NCI-H226 (cell line): ENCODE data around the gene PIK3AP1.
"Not testable (repeated sequence)": the region's sequence is repeated elsewhere in the genome, so short reads cannot be mapped to it uniquely, and the experiment has no call there.

Experiments used
- DNase-seq: peaks from one replicate; pipeline ENCODE4 v3.0.0-alpha.2; 2015

The PIK3AP1 gene, protein sequence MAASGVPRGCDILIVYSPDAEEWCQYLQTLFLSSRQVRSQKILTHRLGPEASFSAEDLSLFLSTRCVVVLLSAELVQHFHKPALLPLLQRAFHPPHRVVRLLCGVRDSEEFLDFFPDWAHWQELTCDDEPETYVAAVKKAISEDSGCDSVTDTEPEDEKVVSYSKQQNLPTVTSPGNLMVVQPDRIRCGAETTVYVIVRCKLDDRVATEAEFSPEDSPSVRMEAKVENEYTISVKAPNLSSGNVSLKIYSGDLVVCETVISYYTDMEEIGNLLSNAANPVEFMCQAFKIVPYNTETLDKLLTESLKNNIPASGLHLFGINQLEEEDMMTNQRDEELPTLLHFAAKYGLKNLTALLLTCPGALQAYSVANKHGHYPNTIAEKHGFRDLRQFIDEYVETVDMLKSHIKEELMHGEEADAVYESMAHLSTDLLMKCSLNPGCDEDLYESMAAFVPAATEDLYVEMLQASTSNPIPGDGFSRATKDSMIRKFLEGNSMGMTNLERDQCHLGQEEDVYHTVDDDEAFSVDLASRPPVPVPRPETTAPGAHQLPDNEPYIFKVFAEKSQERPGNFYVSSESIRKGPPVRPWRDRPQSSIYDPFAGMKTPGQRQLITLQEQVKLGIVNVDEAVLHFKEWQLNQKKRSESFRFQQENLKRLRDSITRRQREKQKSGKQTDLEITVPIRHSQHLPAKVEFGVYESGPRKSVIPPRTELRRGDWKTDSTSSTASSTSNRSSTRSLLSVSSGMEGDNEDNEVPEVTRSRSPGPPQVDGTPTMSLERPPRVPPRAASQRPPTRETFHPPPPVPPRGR

DNA sequence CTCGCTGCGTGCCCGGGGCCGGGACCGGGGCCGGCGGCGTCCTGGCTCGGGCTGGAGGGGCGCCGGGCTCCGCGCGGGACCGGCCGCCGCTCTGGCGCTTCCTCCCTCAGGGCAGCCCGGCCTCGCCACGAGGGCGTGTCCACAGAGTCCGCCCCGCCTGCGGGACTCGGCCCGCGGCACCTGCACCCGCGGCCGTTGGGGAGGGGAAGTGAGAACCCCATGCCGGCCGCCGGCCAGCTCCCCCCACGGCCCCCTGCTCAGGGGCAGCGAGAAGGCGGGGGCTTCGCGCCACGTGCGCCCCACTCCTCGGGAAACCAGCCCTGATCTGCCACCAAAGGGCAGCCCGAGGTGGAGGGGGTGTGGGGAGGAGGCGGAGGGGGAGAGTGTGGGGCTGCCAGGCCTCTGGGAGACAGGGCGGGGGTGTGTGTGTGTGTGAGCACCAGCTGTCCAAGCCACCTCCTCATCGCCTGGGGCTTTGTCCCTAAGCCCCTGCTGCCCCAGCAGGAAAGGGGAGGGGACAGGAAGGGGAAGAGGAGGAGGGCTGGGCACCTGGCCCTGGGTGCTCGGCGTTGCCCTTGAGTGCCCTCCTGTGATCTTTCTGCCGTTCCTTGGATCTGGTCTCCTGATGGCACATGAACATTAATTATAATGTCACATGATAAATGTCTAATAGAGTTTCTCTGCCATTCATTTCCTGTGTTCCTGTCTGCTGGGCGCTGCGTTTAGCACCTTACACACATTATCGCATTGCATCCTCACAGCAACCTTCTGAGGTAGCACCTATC is at the start of gene PIK3AP1:
Gene PIK3AP1, minus strand, starts transcription at position 93 of the 785 bp plus-strand sequence. CDS start 120 bp downstream, outside the sequence.
- no peak for DNase-seq

GRCh38 chr10:96768136-96768535 is 47.8 kb upstream of the PIK3AP1 start:
- DNase-seq: no peak

DNA sequence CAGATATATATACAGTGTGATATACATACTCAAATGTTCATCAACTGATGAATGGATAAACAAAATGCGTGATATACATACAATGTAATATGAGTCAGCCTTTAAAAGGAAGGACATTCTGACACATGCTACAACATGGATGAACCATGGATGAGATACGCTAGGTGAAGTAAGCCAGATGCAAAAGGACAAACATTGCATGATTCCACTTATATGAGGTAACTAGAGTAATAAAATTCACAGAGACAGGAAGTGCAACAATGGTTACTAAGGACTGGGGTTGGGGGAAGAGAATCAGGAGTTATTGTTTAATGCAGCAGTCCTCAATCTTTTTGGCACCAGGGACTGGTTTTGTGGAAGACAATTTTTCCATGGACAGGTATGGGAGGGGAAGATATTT is 47.3 kb upstream of the PIK3AP1 start:
- DNase-seq: peak; percentile 15

GRCh38 chr10:96765406-96766240 is 45.3 kb upstream of the PIK3AP1 start:
- DNase-seq: peak; percentile 47

DNA sequence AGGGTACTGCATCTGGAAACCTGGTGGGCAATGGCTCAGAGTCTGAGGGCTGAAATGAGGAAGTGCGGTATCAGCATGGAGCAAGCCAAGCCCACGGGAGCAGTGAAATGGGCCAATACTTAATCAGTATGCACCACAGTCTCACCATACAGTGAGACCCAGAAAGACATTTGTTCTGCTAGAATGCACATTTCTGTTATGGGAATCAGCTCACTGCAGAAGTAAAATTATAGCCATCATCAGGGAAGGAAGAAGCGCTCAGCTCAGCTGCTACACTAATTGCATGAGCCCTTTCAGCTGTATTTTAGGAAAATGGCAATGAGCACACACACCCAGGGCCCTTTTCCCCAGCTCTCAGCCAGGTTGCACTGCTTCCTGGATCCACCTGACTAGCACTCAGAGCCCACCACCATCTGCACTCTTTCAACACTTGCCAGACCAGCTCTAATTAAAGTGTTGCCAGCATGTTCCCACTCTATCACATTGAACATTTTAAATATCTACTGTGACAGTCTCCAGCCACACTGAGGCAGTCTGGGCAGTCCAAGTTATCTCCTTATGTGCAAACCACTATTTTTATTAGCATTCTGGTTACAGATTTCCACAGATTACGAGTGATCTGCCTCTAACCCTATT is 44.2 kb upstream of the PIK3AP1 start:
- DNase-seq: no peak

DNA sequence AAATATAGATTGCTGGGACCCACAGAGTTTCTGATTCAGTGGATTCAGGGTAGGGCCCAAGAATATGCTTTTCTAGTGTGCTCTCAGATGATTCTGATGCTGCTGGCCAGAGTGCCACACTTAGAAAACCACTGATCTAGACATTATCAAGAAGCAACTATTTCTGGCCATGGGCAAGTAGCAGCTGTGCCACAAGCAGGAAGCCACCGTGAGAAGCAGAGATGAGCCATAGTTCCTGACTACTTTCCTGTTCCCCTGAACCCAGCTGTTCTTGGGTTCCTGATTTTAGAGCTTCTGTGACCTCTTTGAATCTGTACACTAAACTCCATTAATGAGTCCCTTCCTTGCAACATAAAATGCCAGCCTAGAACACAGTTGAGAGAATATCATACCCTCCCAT is 38.1 kb upstream of the PIK3AP1 start:
- no peak for DNase-seq

GRCh38 chr10:96756111-96756903 is 36.0 kb upstream of the PIK3AP1 start:
- no peak for DNase-seq

GRCh38 chr10:96753956-96754355 is 33.6 kb upstream of the PIK3AP1 start:
- no peak for DNase-seq

DNA sequence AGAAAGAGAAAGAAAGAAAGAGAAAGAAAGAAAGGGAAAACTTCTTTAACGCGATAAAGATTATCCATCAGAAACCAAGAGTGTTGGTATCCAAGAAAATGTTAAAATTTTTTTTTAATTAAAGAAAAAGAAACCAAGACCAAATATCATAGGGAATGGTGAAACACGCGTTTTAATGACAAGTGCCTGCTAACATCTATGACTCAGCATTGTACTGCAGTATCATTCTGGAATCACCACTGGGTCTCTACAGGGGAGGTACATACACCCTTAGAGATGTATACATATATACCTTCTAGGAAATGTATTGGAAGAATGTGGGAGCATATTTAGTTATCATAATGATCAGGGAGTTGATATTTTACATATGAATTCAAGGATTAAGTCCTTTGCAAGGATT is 32.1 kb upstream of the PIK3AP1 start:
- no peak for DNase-seq

GRCh38 chr10:96750316-96750715 is 30.0 kb upstream of the PIK3AP1 start:
- DNase-seq: not testable (repeated sequence)

GRCh38 chr10:96747734-96748550 is 27.6 kb upstream of the PIK3AP1 start:
- no peak for DNase-seq

DNA sequence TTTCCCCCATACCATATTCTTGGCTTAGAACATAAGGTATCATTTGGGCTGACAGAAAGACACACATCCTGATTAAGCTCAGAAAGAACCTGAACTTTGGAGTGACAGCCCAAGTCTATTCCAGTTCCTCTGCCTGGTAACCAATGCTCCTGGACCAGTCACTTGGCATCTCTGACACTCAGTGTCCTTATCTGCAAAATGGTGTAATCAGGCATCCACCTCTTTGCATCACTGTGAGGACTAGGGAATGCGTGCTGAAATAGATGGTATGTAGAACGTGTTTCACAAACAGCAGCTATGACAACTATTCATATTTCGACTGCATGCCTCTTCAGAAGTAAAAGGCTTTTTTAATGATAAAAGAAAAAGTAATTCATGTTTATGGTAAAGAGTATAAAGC is 26.2 kb upstream of the PIK3AP1 start:
- peak; percentile 3 for DNase-seq

DNA sequence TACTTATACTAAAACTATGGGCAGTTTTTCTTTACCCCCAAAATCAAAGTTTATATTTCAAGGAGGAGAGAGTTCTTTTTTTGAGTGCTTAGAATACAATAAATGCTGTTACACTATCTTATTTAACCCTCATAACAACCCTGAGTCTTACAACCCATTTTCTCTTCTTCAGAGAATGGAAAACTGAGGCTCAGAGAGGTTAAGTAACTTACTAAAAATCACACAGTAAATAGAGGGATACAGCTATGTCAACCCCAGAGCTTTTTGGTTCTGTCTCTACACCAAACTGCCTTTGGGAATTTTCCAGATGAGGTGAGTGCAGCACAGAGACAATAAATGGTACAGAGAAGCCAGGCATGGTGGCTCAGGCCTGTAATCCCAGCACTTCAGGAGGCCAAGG is 25.6 kb upstream of the PIK3AP1 start:
- no peak for DNase-seq

- no peak for DNase-seq
Measured at GRCh38 chr10:96743988-96744585, 23.8 kb upstream of the PIK3AP1 start.

DNA sequence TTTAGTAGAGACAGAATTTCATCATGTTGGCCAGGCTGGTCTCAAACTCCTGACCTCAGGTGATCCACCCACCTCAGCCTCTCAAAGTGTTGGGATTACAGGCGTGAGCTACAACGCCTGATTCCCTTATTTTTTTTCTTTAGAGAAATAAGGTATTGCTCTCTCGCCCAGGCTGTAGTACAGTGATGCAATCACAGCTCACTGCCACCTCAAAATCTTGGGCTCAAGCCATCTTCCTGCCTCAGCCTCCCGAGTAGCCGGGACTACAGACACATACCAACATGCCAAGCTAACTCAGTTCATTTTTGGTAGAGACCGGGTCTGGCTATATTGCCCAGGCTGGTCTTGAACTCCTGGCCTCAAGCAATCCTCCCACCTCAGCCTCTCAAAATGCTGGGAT is 21.2 kb upstream of the PIK3AP1 start:
- DNase-seq: not testable (repeated sequence)

GRCh38 chr10:96740579-96741281 is 20.4 kb upstream of the PIK3AP1 start:
- no peak for DNase-seq

GRCh38 chr10:96740141-96740540 is 19.8 kb upstream of the PIK3AP1 start:
- DNase-seq: no peak

- DNase-seq: not testable (repeated sequence)
Measured at GRCh38 chr10:96737307-96737902, 17.1 kb upstream of the PIK3AP1 start.
